Sigmoid colon (tissue), 7 donors: Measurements from ENCODE around the gene CACHD1. TPM values are rescaled to one million over a fixed set of nuclear protein-coding genes. Genes with fewer than 3 reads are reported as not detected.

Experiments
- DNase-seq: peaks from one replicate; pipeline ENCODE4 v3.0.0-alpha.2; 2019
- H3K27ac ChIP-seq, 4 donors: fragments of 200-600 bp; sonication (generic); one replicate each; pipeline ENCODE4 v1.5.1; 2016 to 2019; ENCODE audit warnings: mild to moderate bottlenecking in 1 of 4
- H3K27me3 ChIP-seq, 3 donors: fragments of 200-600 bp; sonication (generic); one replicate each; pipeline ENCODE4 v1.5.1; 2019; ENCODE audit warnings: mild to moderate bottlenecking in 1 of 3
- H3K36me3 ChIP-seq, 4 donors: fragments of 200-600 bp; sonication (generic); one replicate each; pipeline ENCODE4 v1.5.1; 2016 to 2019
- H3K4me1 ChIP-seq, 4 donors: fragments of 200-600 bp; sonication (generic); one replicate each; pipeline ENCODE4 v1.5.1; 2017 to 2019
- H3K4me3 ChIP-seq, 4 donors: fragments of 200-600 bp; sonication (generic); one replicate each; pipeline ENCODE4 v1.5.1; 2017 to 2019; ENCODE audit warnings: mild to moderate bottlenecking in 2 of 4, moderate library complexity in 1 of 4
- H3K9me3 ChIP-seq, 4 donors: fragments of 200-600 bp in 3 of 4; sonication (generic) in 3 of 4; one replicate each; pipeline versions ENCODE4 v1.5.1 to v1.6.1; 2013 to 2019
- CTCF ChIP-seq, 4 experiments: fragments of 450-650 bp in 3 of 4; fragments of 200-600 bp in 1 of 4; IDR thresholded peaks; one replicate each; pipeline ENCODE4 v1.5.1; 2016 to 2019; ENCODE audit warnings: antibody characterized with exemption in 4 of 4, mild to moderate bottlenecking in 3 of 4, moderate library complexity in 2 of 4
- EP300 ChIP-seq, 4 donors: sonication (generic); formaldehyde crosslinking; IDR thresholded peaks; one replicate each; pipeline ENCODE4 v1.6.1; 2017; ENCODE audit warnings: antibody characterized with exemption in 4 of 4
- POLR2A ChIP-seq, 2 donors: fragments of 450-650 bp; IDR thresholded peaks; one replicate each; pipeline ENCODE4 v1.6.1; 2016; ENCODE audit warnings: antibody characterized with exemption in 2 of 2, mild to moderate bottlenecking in 2 of 2, moderate library complexity in 2 of 2
- POLR2AphosphoS5 ChIP-seq, 4 donors: sonication (generic); formaldehyde crosslinking; IDR thresholded peaks; one replicate each; pipeline ENCODE4 v1.6.1; 2017; ENCODE audit warnings: antibody characterized with exemption in 4 of 4
- WGBS, 2 donors: extraction: QIAGEN DNeasy Blood & Tissue Kit; methylation state at CpG; one replicate each; pipeline ENCODE4 v1.1.7; 2013; 5-methylcytosine and 5-hydroxymethylcytosine counted together
- intact Hi-C: fragments of 100-400 bp; cut with DNase I; formaldehyde crosslinking; loops from one replicate; pipeline ENCODE4 v1.15.1; 2023
- polyA plus RNA-seq, 3 donors: library from polyadenylated mRNA; stranded (reverse); fragments of 200-250 nt; gene quantifications; one replicate each; pipeline ENCODE4 v1.2.3, GENCODE V29; 2013
- total RNA-seq, 4 donors: library from RNA; depleted of rRNA; stranded (reverse); fragments of >200 nt; gene quantifications; one replicate each; pipeline ENCODE4 v1.1.0, GENCODE V29; 2016
- donor health status: healthy with polysubstance abuse.
- donor health status: Bipolar disorder and iron deficiency.
- donor health status: healthy.

The CACHD1 gene
- total and polyA plus RNA-seq, 7 donors = 0.23 to 7.1 (median 3.7) TPM

- peak overlapping the region in 2 of 4 donors; percentile 48 to 51 for H3K27ac ChIP-seq
- DNase-seq = no peak
- no peaks in the 10 kb centered on the region for H3K9me3 ChIP-seq
- H3K4me1 ChIP-seq = peaks cover 0 to 30% (median 29%) of the 10 kb centered on the region in 4 donors
- intact Hi-C loops = no loop called here
- no peak for TF ChIP-seq CTCF (IDR thresholded peaks at IDR 0.05)
- no peak for TF ChIP-seq POLR2A (IDR thresholded peaks at IDR 0.05)
- TF ChIP-seq EP300 (IDR thresholded peaks at IDR 0.05) = no peak
- TF ChIP-seq POLR2AphosphoS5 (IDR thresholded peaks at IDR 0.05) = no peak
- WGBS, 2 donors = 67 to 79% methylated on average over 3 of the region's 3 CpGs
- H3K36me3 ChIP-seq = no peaks in the 10 kb centered on the region
- no peaks in the 10 kb centered on the region for H3K27me3 ChIP-seq
- no peak overlapping the region for H3K4me3 ChIP-seq
These were observed 69.4 kb downstream of the CACHD1 start for GRCh38 chr1:64539289-64539688.

GRCh38 chr1:64539781-64540218 lies 69.9 kb downstream of the CACHD1 start:
- intact Hi-C loops = no loop called here

GRCh38 chr1:64540265-64540791 lies 70.4 kb downstream of the CACHD1 start:
- TF ChIP-seq POLR2AphosphoS5 (IDR thresholded peaks at IDR 0.05) (no peak), CTCF (IDR thresholded peaks at IDR 0.05) (no peak), EP300 (IDR thresholded peaks at IDR 0.05) (no peak), POLR2A (IDR thresholded peaks at IDR 0.05) (no peak)
- peak overlapping the region in 1 of 4 donors; percentile 2 for H3K4me3 ChIP-seq

More at GRCh38 chr1:64539781-64540218, 69.9 kb downstream of the CACHD1 start:
- no peaks in the 10 kb centered on the region for H3K9me3 ChIP-seq
- no peaks in the 10 kb centered on the region for H3K27me3 ChIP-seq
- H3K4me3 ChIP-seq = peak overlapping the region in 1 of 4 donors; percentile 2
- H3K27ac ChIP-seq = peak overlapping the region; percentile 20 to 51 (median 41)
- WGBS, 2 donors = 58 to 74% methylated on average over 2 of the region's 2 CpGs
- no peaks in the 10 kb centered on the region for H3K36me3 ChIP-seq
- TF ChIP-seq POLR2AphosphoS5 (IDR thresholded peaks at IDR 0.05) (no peak), EP300 (IDR thresholded peaks at IDR 0.05) (no peak), POLR2A (IDR thresholded peaks at IDR 0.05) (no peak), CTCF (IDR thresholded peaks at IDR 0.05) (no peak)
- DNase-seq = peak; percentile 79
- H3K4me1 ChIP-seq = peaks cover 0 to 30% (median 29%) of the 10 kb centered on the region in 4 donors

GRCh38 chr1:64542118-64542517 lies 72.2 kb downstream of the CACHD1 start:
- Histone ChIP-seq H3K27ac (peak overlapping the region in 1 of 4 donors; percentile 51), H3K36me3 (no peaks in the 10 kb centered on the region), H3K4me1 (peaks cover 0 to 17% (median 15%) of the 10 kb centered on the region in 4 donors), H3K4me3 (no peak overlapping the region), H3K9me3 (no peaks in the 10 kb centered on the region), H3K27me3 (no peaks in the 10 kb centered on the region)
- WGBS, 2 donors = 71 to 78% methylated on average over 4 of the region's 4 CpGs
- intact Hi-C loops = no loop called here
- no peak for TF ChIP-seq POLR2AphosphoS5 (IDR thresholded peaks at IDR 0.05)
- no peak for TF ChIP-seq CTCF (IDR thresholded peaks at IDR 0.05)
- TF ChIP-seq EP300 (IDR thresholded peaks at IDR 0.05) = no peak
- no peak for TF ChIP-seq POLR2A (IDR thresholded peaks at IDR 0.05)
- no peak for DNase-seq

More at GRCh38 chr1:64540265-64540791, 70.4 kb downstream of the CACHD1 start:
- intact Hi-C loops = no loop called here
- WGBS, 2 donors = 29 to 49% methylated on average over 6 of the region's 6 CpGs
- H3K27ac ChIP-seq = peak overlapping the region; percentile 20 to 51 (median 41)
- H3K27me3 ChIP-seq = no peaks in the 10 kb centered on the region
- H3K9me3 ChIP-seq = no peaks in the 10 kb centered on the region
- DNase-seq = no peak
- H3K36me3 ChIP-seq = no peaks in the 10 kb centered on the region
- H3K4me1 ChIP-seq = peaks cover 0 to 30% (median 29%) of the 10 kb centered on the region in 4 donors
